Suprapubic skin (tissue), 4 donors: ENCODE results near the gene YTHDF1.

Experiments used
- EP300 ChIP-seq: sonication (generic); formaldehyde crosslinking; IDR thresholded peaks from one replicate; pipeline ENCODE4 v1.6.1; 2017; ENCODE audit warnings: antibody characterized with exemption
- POLR2A ChIP-seq, 2 donors: fragments of 450-650 bp; IDR thresholded peaks; one replicate each; pipeline ENCODE4 v1.6.1; 2017; ENCODE audit warnings: antibody characterized with exemption in 2 of 2, mild to moderate bottlenecking in 2 of 2, moderate library complexity in 2 of 2
- POLR2AphosphoS5 ChIP-seq, 3 donors: sonication (generic); formaldehyde crosslinking; IDR thresholded peaks; one replicate each; pipeline ENCODE4 v1.6.1; 2017; ENCODE audit warnings: antibody characterized with exemption in 3 of 3
- TF ChIP-seq, protein P1 (sequence below), 2 donors: fragments of 200-600 bp in 1 of 2; fragments of 450-650 bp in 1 of 2; sonication (generic) in 1 of 2; IDR thresholded peaks; one replicate each; pipeline ENCODE4 v1.5.1; 2016 to 2019; ENCODE audit warnings: antibody characterized with exemption in 2 of 2, mild to moderate bottlenecking in 1 of 2, moderate library complexity in 1 of 2

DNA sequence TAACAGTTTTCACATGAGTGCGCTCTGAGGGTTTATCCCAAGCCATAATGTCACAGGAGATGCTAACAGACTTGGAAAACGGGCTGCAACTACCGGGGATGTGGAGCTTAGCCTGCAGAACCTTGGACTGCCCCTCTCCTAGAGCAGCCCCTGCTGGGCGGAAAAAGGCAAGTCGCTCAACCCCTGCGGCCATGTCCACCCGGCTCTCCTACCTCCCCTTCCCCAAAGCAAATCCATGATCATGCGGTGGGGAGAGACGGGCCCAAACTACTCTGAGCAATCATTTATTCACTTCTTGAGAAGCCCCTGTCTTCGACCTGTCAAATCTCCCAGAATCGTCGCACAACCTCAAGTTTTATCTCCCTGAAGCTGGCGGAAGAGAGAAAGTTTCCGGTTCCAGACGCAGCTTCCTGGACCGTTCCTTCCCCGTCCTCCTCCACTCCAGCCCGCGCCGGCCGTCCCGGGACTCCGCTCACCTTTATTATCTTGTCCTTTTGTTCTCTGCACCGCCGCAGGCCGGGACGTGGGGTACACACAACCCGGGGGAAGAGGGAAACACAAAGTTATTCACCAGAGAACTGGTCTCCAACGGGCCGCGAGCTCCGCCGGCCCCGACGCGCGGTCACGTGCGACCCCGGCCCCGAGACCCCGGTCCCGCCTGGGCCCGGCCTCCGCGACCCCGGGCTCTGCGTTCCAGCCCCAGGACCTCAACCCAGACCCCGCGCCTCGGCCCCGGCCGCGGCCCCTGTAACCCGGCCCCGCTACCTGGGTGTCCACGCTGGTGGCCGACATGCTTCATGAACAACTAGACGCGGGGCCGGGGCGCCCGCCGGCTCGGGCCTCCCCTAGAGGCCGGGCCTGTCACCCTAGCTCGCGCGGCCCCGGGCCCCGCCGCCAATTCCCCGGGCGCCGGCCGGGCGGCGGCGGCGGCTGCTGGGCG, 560 bp downstream of the YTHDF1 start:
- TF ChIP-seq, protein P1, sequence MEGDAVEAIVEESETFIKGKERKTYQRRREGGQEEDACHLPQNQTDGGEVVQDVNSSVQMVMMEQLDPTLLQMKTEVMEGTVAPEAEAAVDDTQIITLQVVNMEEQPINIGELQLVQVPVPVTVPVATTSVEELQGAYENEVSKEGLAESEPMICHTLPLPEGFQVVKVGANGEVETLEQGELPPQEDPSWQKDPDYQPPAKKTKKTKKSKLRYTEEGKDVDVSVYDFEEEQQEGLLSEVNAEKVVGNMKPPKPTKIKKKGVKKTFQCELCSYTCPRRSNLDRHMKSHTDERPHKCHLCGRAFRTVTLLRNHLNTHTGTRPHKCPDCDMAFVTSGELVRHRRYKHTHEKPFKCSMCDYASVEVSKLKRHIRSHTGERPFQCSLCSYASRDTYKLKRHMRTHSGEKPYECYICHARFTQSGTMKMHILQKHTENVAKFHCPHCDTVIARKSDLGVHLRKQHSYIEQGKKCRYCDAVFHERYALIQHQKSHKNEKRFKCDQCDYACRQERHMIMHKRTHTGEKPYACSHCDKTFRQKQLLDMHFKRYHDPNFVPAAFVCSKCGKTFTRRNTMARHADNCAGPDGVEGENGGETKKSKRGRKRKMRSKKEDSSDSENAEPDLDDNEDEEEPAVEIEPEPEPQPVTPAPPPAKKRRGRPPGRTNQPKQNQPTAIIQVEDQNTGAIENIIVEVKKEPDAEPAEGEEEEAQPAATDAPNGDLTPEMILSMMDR (IDR thresholded peaks at IDR 0.05) = no peak
- no peak for TF ChIP-seq POLR2A (IDR thresholded peaks at IDR 0.05)
- TF ChIP-seq EP300 = no peak
- no peak for TF ChIP-seq POLR2AphosphoS5 (IDR thresholded peaks at IDR 0.05)
